IMR-90 (cell line): Measurements from ENCODE around the gene TRIM47. TPM values are rescaled to one million over a fixed set of nuclear protein-coding genes. Genes with fewer than 3 reads are reported as not detected.

Experiments
- ATAC-seq: fragments of 200-7000 bp; cut with Tn5 transposase; 2 replicates; pipeline ENCODE4 v1.9.1; 2020; ENCODE audit warnings: low read depth, mild to moderate bottlenecking, moderate library complexity
- BruUV-seq: library from RNA; stranded (reverse); fragments of 400-500 nt; replicated peaks from 2 replicates; lab custom pipeline; 2021; lab: Mats Ljungman, UMichigan
- CTCF ChIA-PET: fragments of 300-600 bp; formaldehyde crosslinking; extraction: SDS; loops from one replicate; lab custom pipeline; 2021; ENCODE audit warnings: antibody characterized with exemption; lab: Yijun Ruan, JAX
- POLR2A ChIA-PET: fragments of 300-600 bp; sonication (Branson Sonifier 250); formaldehyde crosslinking; loops from one replicate; lab custom pipeline; 2022; ENCODE audit warnings: antibody characterized with exemption; ENCODE audit not compliant: unreplicated experiment; lab: Charles Lee
- DNase-seq: peaks from one replicate; pipeline ENCODE4 v3.0.0; 2013
- H2AFZ ChIP-seq: replicated peaks from 2 replicates; pipeline ENCODE3; 2013; ENCODE audit warnings: low read length, mild to moderate bottlenecking; ENCODE audit not compliant: poor library complexity
- H2AK5ac ChIP-seq: 2 replicates; pipeline ENCODE4 v1.6.1; 2013; ENCODE audit warnings: low read depth, low read length, inconsistent platforms
- H2AK9ac ChIP-seq: replicated peaks from 2 replicates; pipeline ENCODE3; 2013; ENCODE audit warnings: mild to moderate bottlenecking, low read depth, low read length, moderate library complexity; ENCODE audit not compliant: poor library complexity
- H2BK120ac ChIP-seq: 2 replicates; pipeline ENCODE4 v1.6.1; 2013; ENCODE audit warnings: low read depth, low read length, inconsistent platforms
- H2BK15ac ChIP-seq: 3 replicates; pipeline ENCODE4 v1.6.1; 2013; ENCODE audit warnings: low read depth, low read length, inconsistent platforms
- H2BK20ac ChIP-seq: 2 replicates; pipeline ENCODE4 v1.6.1; 2013; ENCODE audit warnings: low read depth, mild to moderate bottlenecking, inconsistent platforms, low read length, moderate library complexity
- H2BK5ac ChIP-seq: 2 replicates; pipeline ENCODE4 v1.6.1; 2013; ENCODE audit warnings: mild to moderate bottlenecking, low read depth, low read length, inconsistent platforms; ENCODE audit not compliant: poor library complexity, severe bottlenecking
- H3K14ac ChIP-seq: replicated peaks from 2 replicates; pipeline ENCODE4 v1.6.1; 2013; ENCODE audit warnings: low read depth, low read length, inconsistent platforms
- H3K18ac ChIP-seq: 2 replicates; pipeline ENCODE4 v1.6.1; 2013; ENCODE audit warnings: low read depth, low read length, control low read depth
- H3K23ac ChIP-seq: 2 replicates; pipeline ENCODE4 v1.6.1; 2013; ENCODE audit warnings: low read depth, low read length, inconsistent platforms
- H3K27ac ChIP-seq: 2 replicates; pipeline ENCODE4 v1.5.1; 2013; ENCODE audit warnings: mild to moderate bottlenecking, control low read depth, low read length; ENCODE audit not compliant: insufficient read depth
- H3K27me3 ChIP-seq: 2 replicates; pipeline ENCODE4 v1.6.1; 2013; ENCODE audit warnings: low read length; ENCODE audit not compliant: control insufficient read depth, insufficient read depth
- H3K36me3 ChIP-seq: 2 replicates; pipeline ENCODE4 v1.6.1; 2013; ENCODE audit warnings: low read length, mixed read lengths; ENCODE audit not compliant: control insufficient read depth, insufficient read depth
- H3K4ac ChIP-seq: 2 replicates; pipeline ENCODE4 v1.6.1; 2013; ENCODE audit warnings: low read depth, low read length, inconsistent platforms
- H3K4me1 ChIP-seq: 2 replicates; pipeline ENCODE4 v1.6.1; 2013; ENCODE audit warnings: low read length, mixed read lengths; ENCODE audit not compliant: control insufficient read depth, insufficient read depth
- H3K4me2 ChIP-seq: 2 replicates; pipeline ENCODE4 v1.6.1; 2013; ENCODE audit warnings: low read depth, mild to moderate bottlenecking, control low read depth, low read length, moderate library complexity
- H3K4me3 ChIP-seq: 2 replicates; pipeline ENCODE4 v1.5.1; 2013; ENCODE audit warnings: low read depth, mild to moderate bottlenecking, control low read depth, low read length, moderate library complexity; ENCODE audit not compliant: insufficient read depth
- H3K56ac ChIP-seq: 2 replicates; pipeline ENCODE4 v1.6.1; 2013; ENCODE audit warnings: low read length, inconsistent platforms; ENCODE audit not compliant: insufficient read depth; ENCODE audit errors: extremely low read depth
- H3K79me1 ChIP-seq, 2 experiments: 2 replicates each; pipeline ENCODE4 v1.6.1; 2013; ENCODE audit warnings: low read length in 2 of 2, inconsistent platforms in 1 of 2, low read depth in 1 of 2
- H3K9ac ChIP-seq: 2 replicates; pipeline ENCODE4 v1.6.1; 2013; ENCODE audit warnings: low read depth, low read length, control low read depth
- H3K9me1 ChIP-seq: 2 replicates; pipeline ENCODE4 v1.6.1; 2013; ENCODE audit warnings: low read length, inconsistent platforms; ENCODE audit not compliant: insufficient read depth
- H3K9me3 ChIP-seq: 2 replicates; pipeline ENCODE4 v1.6.1; 2013; ENCODE audit warnings: low read length; ENCODE audit not compliant: control insufficient read depth, insufficient read depth
- H4K20me1 ChIP-seq: 2 replicates; pipeline ENCODE4 v1.6.1; 2013; ENCODE audit warnings: low read length, inconsistent platforms; ENCODE audit not compliant: insufficient read depth
- H4K5ac ChIP-seq: 2 replicates; pipeline ENCODE4 v1.6.1; 2013; ENCODE audit warnings: mild to moderate bottlenecking, low read depth, low read length, control low read depth
- H4K8ac ChIP-seq, 2 experiments: 2 replicates each; pipeline ENCODE4 v1.6.1; 2013; ENCODE audit warnings: low read depth in 2 of 2, low read length in 2 of 2, control low read depth in 1 of 2, inconsistent platforms in 1 of 2
- H4K91ac ChIP-seq: 2 replicates; pipeline ENCODE4 v1.6.1; 2013; ENCODE audit warnings: low read depth, low read length, inconsistent platforms; ENCODE audit not compliant: insufficient read depth
- BHLHE40 ChIP-seq: fragments of 150-350 bp; IDR thresholded peaks from 2 replicates; pipeline ENCODE4 v1.6.1; 2016; ENCODE audit warnings: mild to moderate bottlenecking, low read depth, low read length
- CEBPB ChIP-seq: IDR thresholded peaks from 2 replicates; pipeline ENCODE4 v1.6.1; 2012; ENCODE audit warnings: low read depth, low read length, improper control_type of control experiment
- CHD1 ChIP-seq: IDR thresholded peaks from 2 replicates; pipeline ENCODE4 v1.6.1; 2012; ENCODE audit warnings: low read depth, low read length, improper control_type of control experiment
- CTCF ChIP-seq: conservative IDR thresholded peaks from 2 replicates; pipeline ENCODE4 v1.5.1; 2012; ENCODE audit warnings: mild to moderate bottlenecking, low read depth, low read length, improper control_type of control experiment
- ELK1 ChIP-seq: fragments of 150-350 bp; IDR thresholded peaks from 2 replicates; pipeline ENCODE4 v1.6.1; 2016; ENCODE audit warnings: low read depth, mild to moderate bottlenecking, low read length, moderate library complexity, borderline replicate concordance
- FOS ChIP-seq: fragments of 150-350 bp; IDR thresholded peaks from 2 replicates; pipeline ENCODE4 v1.6.1; 2016; ENCODE audit warnings: low read depth, low read length
- MAFK ChIP-seq: IDR thresholded peaks from 2 replicates; pipeline ENCODE4 v1.6.1; 2012; ENCODE audit warnings: low read depth, low read length, improper control_type of control experiment
- MAZ ChIP-seq: IDR thresholded peaks from 2 replicates; pipeline ENCODE4 v1.6.1; 2012; ENCODE audit warnings: low read depth, mild to moderate bottlenecking, low read length, improper control_type of control experiment, moderate library complexity, borderline replicate concordance
- NFE2L2 ChIP-seq: fragments of 150-350 bp; IDR thresholded peaks from 2 replicates; pipeline ENCODE4 v1.6.1; 2016; ENCODE audit warnings: low read depth, mild to moderate bottlenecking, low read length
- POLR2A ChIP-seq: IDR thresholded peaks from 2 replicates; pipeline ENCODE4 v1.6.1; 2012; ENCODE audit warnings: mild to moderate bottlenecking, low read depth, low read length
- RAD21 ChIP-seq: IDR thresholded peaks from 2 replicates; pipeline ENCODE4 v1.6.1; 2012; ENCODE audit warnings: low read length, improper control_type of control experiment
- RCOR1 ChIP-seq: IDR thresholded peaks from 2 replicates; pipeline ENCODE4 v1.6.1; 2012; ENCODE audit warnings: mild to moderate bottlenecking, low read length, improper control_type of control experiment; ENCODE audit not compliant: insufficient replicate concordance
- USF2 ChIP-seq: fragments of 150-350 bp; IDR thresholded peaks from 2 replicates; pipeline ENCODE4 v1.6.1; 2017; ENCODE audit warnings: mild to moderate bottlenecking, antibody characterized with exemption, low read length, low read depth
- WGBS, 2 experiments: methylation state at CpG; one replicate each; pipeline versions ENCODE4 v1.1.5 to v1.1.7; 2013; ENCODE audit warnings: missing lambda C conversion rate in 2 of 2; ENCODE audit not compliant: insufficient read length in 1 of 2; ENCODE audit errors: extremely low coverage in 2 of 2; 5-methylcytosine and 5-hydroxymethylcytosine counted together
- dilution Hi-C: fragments of 300-500 bp; cut with HindIII; formaldehyde crosslinking; loops from one replicate; pipeline ENCODE4 v1.14.3; 2018; ENCODE audit warnings: low sequenced_read_pairs; ENCODE audit not compliant: unreplicated experiment
- in situ Hi-C: fragments of 300-500 bp; cut with MboI; formaldehyde crosslinking; loops from 3 replicates; pipeline ENCODE4 v1.14.3; 2019; ENCODE audit warnings: low sequenced_read_pairs, inconsistent platforms, mixed read lengths
- intact Hi-C: fragments of 100-400 bp; cut with micrococcal nuclease; formaldehyde crosslinking; loops from 2 replicates; pipeline ENCODE4 v1.10.0; 2022
- polyA plus RNA-seq, 3 experiments: library from polyadenylated mRNA; depleted of rRNA; stranded (reverse); fragments of >200 nt; gene quantifications; 2 replicates each; pipeline ENCODE4 v1.2.3, GENCODE V29; 2012; ENCODE audit warnings: low replicate concordance in 1 of 3
- total RNA-seq: library from RNA; depleted of rRNA; stranded (reverse); fragments of >200 nt; gene quantifications from 2 replicates; pipeline ENCODE4 v1.2.3, GENCODE V29; 2012

TRIM47 gene
- total and polyA plus RNA-seq, 2 of the 4 experiments (the other 2 are of a cell fraction): 1.4 to 7.5 TPM

- Histone ChIP-seq H3K14ac (no peak overlapping the region), H2AK5ac (peak overlapping the region; percentile 24; the same call in 1 of the 2 replicates), H2BK120ac (no peak overlapping the region), H3K36me3 (no peaks in the 10 kb centered on the region), H3K4ac (no peak overlapping the region), H3K79me1 (no peaks in the 10 kb centered on the region), H2BK20ac (no peak overlapping the region), H3K56ac (no peak overlapping the region), H4K91ac (no peak overlapping the region), H3K4me2 (no peak overlapping the region), H2BK15ac (no peak overlapping the region), H4K5ac (no peak overlapping the region), H2AFZ (no peak overlapping the region), H2AK9ac (no peak overlapping the region), H3K27ac (no peak overlapping the region), H4K20me1 (no peaks in the 10 kb centered on the region), H3K18ac (no peak overlapping the region), H4K8ac (no peak overlapping the region), H3K23ac (no peak overlapping the region), H3K9me3 (no peaks in the 10 kb centered on the region), H3K4me1 (peaks cover 4% of the 10 kb centered on the region), H3K4me3 (no peak overlapping the region), H3K9me1 (0 out of 2 replicates have a peak, but pooled peaks cover 4% of the 10 kb centered on the region), H3K9ac (no peak overlapping the region), H3K27me3 (no peaks in the 10 kb centered on the region; the same call in 1 of the 2 replicates), H2BK5ac (no peak overlapping the region)
- TF ChIP-seq CTCF (no peak), RCOR1 (no peak), POLR2A (no peak), MAZ (no peak), RAD21 (no peak), NFE2L2 (no peak), BHLHE40 (no peak), FOS (no peak), ELK1 (no peak), MAFK (no peak), CEBPB (no peak), CHD1 (no peak), USF2 (no peak)
- intact Hi-C loops: no loop called here
- dilution Hi-C loops: no loop called here
- DNase-seq (no peak), ATAC-seq (no peak)
- POLR2A ChIA-PET: interaction anchor here (0.6 kb wide), 1 partner anchor 40 kb away, joined by 3 read pairs; no protein-coding TSS in a partner anchor
- CTCF ChIA-PET: interaction anchor here (0.8 kb wide), 1 partner anchor 57 kb away, joined by 3 read pairs; no protein-coding TSS in a partner anchor
- WGBS, 2 experiments: 81% methylated on average over 19 of the region's 36 CpGs; no CpG with 5 or more reads in 1 of the 2 experiments
- no TSS peak for BruUV-seq
- in situ Hi-C loops: no loop called here
Measured at GRCh38 chr17:75839942-75840798, 38.2 kb downstream of the TRIM47 start.
